SK-N-SH (cell line): ENCODE data around the gene FOXP2.

Source experiments
- CTCF ChIP-seq: fragments of 200-600 bp; sonication (generic); IDR thresholded peaks from 2 replicates; pipeline ENCODE4 v1.6.1; 2017; ENCODE audit warnings: antibody characterized with exemption, mild to moderate bottlenecking, moderate library complexity
- EP300 ChIP-seq, 2 experiments: IDR thresholded peaks; 2 replicates each; pipeline versions ENCODE4 v1.4.0 to v1.6.1; 2012; ENCODE audit warnings: borderline replicate concordance in 1 of 2, low read depth in 1 of 2, low read length in 1 of 2
- EZH2phosphoT487 ChIP-seq: fragments of 200-600 bp; sonication (generic); IDR thresholded peaks from 2 replicates; pipeline ENCODE4 v1.6.1; 2017; ENCODE audit warnings: low read depth, mixed run types, mild to moderate bottlenecking, antibody characterized with exemption, moderate library complexity, borderline replicate concordance
- MAX ChIP-seq: IDR thresholded peaks from 2 replicates; pipeline ENCODE4 v1.4.0; 2012; ENCODE audit warnings: low read depth
- MEF2A ChIP-seq: IDR thresholded peaks from 2 replicates; pipeline ENCODE4 v1.4.0; 2012; ENCODE audit warnings: low read depth, borderline replicate concordance
- MXI1 ChIP-seq: IDR thresholded peaks from 2 replicates; pipeline ENCODE4 v1.6.1; 2012; ENCODE audit warnings: mild to moderate bottlenecking, low read depth, low read length, improper control_type of control experiment
- NRF1 ChIP-seq: IDR thresholded peaks from 2 replicates; pipeline ENCODE4 v1.6.1; 2012; ENCODE audit warnings: low read depth, mild to moderate bottlenecking, low read length
- POLR2AphosphoS5 ChIP-seq: IDR thresholded peaks from 2 replicates; pipeline ENCODE4 v1.6.1; 2012; ENCODE audit warnings: low read depth, low read length
- RAD21 ChIP-seq: IDR thresholded peaks from 2 replicates; pipeline ENCODE4 v1.6.1; 2012; ENCODE audit warnings: mild to moderate bottlenecking, low read length
- RCOR1 ChIP-seq: fragments of 150-350 bp; IDR thresholded peaks from 2 replicates; pipeline ENCODE4 v1.6.1; 2017; ENCODE audit warnings: antibody characterized with exemption, low read length
- SIN3A ChIP-seq: IDR thresholded peaks from 2 replicates; pipeline ENCODE4 v1.6.1; 2012; ENCODE audit warnings: low read depth, mild to moderate bottlenecking, low read length, moderate library complexity, borderline replicate concordance
- TEAD4 ChIP-seq: IDR thresholded peaks from 2 replicates; pipeline ENCODE4 v1.4.0; 2012; ENCODE audit warnings: mild to moderate bottlenecking, borderline replicate concordance; ENCODE audit not compliant: insufficient read depth
- YY1 ChIP-seq: IDR thresholded peaks from 2 replicates; pipeline ENCODE4 v1.4.0; 2012; ENCODE audit warnings: low read depth, mild to moderate bottlenecking

- TF ChIP-seq MXI1 (no peak), CTCF (no peak), EZH2phosphoT487 (no peak), POLR2AphosphoS5 (no peak), RAD21 (no peak), MEF2A (no peak), TEAD4 (no peak), RCOR1 (no peak), EP300 (IDR thresholded peaks at IDR 0.05; ENCODE audit: borderline replicate concordance in 1 of 2, low read depth in 1 of 2, low read length in 1 of 2) (no peak), MAX (no peak), NRF1 (no peak), YY1 (no peak), SIN3A (no peak)
Measured at GRCh38 chr7:114647518-114647917, 232.9 kb downstream of the FOXP2 start.
